C4-2B (cell line): ENCODE measurements around the gene TXNDC17.
"Not testable (repeated sequence)": the region's sequence is repeated elsewhere in the genome, so short reads cannot be mapped to it uniquely, and the experiment has no call there.

ENCODE experiments used
- H3K27ac ChIP-seq: fragments of 450-650 bp; 2 replicates; pipeline ENCODE4 v1.5.1; 2017
- ZFX ChIP-seq: fragments of 450-650 bp; IDR thresholded peaks from 2 replicates; pipeline ENCODE4 v1.6.1; 2017
- TF ChIP-seq, protein P1 (sequence below): fragments of 450-650 bp; conservative IDR thresholded peaks from 2 replicates; pipeline ENCODE4 v1.5.1; 2017; ENCODE audit warnings: mild to moderate bottlenecking

TXNDC17 gene

GRCh38 chr17:6643451-6644125 is 2.7 kb downstream of the TXNDC17 start:
- no peak overlapping the region for H3K27ac ChIP-seq
- TF ChIP-seq ZFX: no peak
- TF ChIP-seq, protein P1, sequence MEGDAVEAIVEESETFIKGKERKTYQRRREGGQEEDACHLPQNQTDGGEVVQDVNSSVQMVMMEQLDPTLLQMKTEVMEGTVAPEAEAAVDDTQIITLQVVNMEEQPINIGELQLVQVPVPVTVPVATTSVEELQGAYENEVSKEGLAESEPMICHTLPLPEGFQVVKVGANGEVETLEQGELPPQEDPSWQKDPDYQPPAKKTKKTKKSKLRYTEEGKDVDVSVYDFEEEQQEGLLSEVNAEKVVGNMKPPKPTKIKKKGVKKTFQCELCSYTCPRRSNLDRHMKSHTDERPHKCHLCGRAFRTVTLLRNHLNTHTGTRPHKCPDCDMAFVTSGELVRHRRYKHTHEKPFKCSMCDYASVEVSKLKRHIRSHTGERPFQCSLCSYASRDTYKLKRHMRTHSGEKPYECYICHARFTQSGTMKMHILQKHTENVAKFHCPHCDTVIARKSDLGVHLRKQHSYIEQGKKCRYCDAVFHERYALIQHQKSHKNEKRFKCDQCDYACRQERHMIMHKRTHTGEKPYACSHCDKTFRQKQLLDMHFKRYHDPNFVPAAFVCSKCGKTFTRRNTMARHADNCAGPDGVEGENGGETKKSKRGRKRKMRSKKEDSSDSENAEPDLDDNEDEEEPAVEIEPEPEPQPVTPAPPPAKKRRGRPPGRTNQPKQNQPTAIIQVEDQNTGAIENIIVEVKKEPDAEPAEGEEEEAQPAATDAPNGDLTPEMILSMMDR: no peak

DNA sequence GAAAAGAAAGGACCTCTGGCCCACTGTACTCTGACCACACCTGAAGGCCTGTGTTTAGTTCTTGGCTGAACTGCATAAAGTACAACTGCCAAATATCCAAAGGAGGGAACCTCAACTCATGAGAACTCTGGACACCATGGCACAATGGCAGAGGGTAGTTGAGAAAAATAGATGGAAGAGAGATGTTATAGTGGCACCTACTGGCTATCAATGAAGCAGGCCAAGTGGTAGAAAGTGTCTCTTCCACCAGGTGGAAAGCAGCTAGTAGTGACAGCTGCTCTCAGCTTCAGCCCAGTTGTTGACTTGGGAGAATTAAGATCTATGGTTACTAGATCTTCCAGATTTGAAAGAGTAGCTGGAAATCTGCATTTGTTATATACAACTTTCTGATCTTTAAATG is 7.3 kb downstream of the TXNDC17 start:
- TF ChIP-seq, protein P1: peak; percentile 36
- TF ChIP-seq ZFX: no peak
- H3K27ac ChIP-seq: no peak overlapping the region

DNA sequence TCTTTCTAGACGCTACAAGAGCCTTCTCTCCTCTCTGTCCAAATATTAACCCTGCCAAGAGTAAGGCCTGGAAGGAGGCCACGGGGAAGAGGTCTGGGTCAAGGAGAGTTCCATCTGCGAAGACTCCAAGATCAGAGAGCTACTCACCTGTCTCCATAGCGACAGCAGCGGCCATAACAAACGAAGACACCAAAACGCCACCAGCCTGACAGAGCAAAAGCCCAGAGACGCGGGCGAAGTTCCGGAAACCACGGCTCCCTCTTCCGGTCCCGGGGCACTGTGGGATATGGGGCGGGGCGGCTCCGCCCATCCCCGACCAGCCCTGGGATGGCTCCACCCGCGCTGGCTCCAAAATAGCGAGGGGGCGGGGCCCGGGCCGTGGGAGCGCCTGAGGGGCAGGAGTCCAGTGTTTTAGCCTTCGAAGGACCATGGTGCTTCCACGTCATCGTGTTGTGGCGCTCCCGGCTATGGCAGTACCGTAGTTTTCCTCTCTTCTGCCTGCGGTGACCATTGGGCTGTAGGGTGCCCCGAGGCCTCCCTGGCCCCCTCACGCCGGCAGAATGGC is 10.6 kb downstream of the TXNDC17 start, which contains the start of the genes C17orf100 and MED31:
Gene C17orf100, plus strand, starts transcription at position 409 of the 565 bp plus-strand sequence. Its CDS starts 152 bp downstream, at position 561.
Gene MED31, minus strand, starts transcription at position 252 of the 565 bp plus-strand sequence. Its CDS starts 77 bp downstream, at position 175.
- H3K27ac ChIP-seq: peak within 1 kb of the TSS; percentile 74
- TF ChIP-seq, protein P1: no peak
- TF ChIP-seq ZFX: no peak

GRCh38 chr17:6651919-6652452 is 11.1 kb downstream of the TXNDC17 start:
- H3K27ac ChIP-seq: peak overlapping the region; percentile 74
- no peak for TF ChIP-seq ZFX
- TF ChIP-seq, protein P1: no peak

GRCh38 chr17:6654841-6655731 is 14.2 kb downstream of the TXNDC17 start:
- H3K27ac ChIP-seq: no peak overlapping the region
- no peak for TF ChIP-seq ZFX
- TF ChIP-seq, protein P1: no peak

DNA sequence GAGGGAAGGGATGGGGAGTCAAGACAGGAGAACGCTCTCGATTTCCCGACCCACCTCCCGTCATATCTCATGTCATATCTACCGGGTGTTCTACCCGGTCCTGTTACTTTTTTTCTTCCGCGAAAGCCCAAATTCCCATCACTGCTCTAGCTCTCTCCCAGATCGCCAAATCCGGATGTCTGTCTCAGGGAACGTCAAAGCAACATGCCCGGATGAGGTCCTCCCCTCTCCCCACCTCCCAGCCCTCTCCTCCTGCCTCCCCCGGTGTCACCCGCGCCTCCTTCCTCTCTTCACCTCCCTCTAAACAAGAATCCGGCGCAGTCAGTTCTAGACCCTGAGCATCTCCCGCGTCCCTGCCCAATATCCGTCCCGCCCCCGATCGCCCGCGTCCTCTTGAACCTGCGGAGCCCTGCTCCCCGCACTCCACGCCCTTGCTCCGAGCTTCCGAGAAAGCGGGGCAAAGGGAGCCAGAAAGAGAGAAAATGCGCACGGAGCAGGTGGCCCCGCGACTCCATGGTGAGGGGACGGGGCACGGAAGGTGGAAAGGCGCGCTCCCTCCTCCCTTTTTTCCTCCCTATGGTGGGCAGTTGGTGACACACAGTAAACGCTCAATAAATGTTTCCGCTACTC is 15.0 kb downstream of the TXNDC17 start:
- not testable (repeated sequence) for H3K27ac ChIP-seq

GRCh38 chr17:6656797-6657632 is 16.2 kb downstream of the TXNDC17 start:
- not testable (repeated sequence) for H3K27ac ChIP-seq
